8988T (cell line): ENCODE data around the gene TOX4.
A peak's percentile ranks its signal among the peaks of the same experiment; 100 is the strongest.
"Not testable (repeated sequence)": the region's sequence is repeated elsewhere in the genome, so short reads cannot be mapped to it uniquely, and the experiment has no call there.

ENCODE experiments used
- DNase-seq: peaks from one replicate; pipeline ENCODE4 v3.0.0; 2011

The TOX4 gene

GRCh38 chr14:21476925-21477681 lies at the start of gene TOX4, which contains the start of gene RAB2B:
TOX4 (plus strand) TSS chr14:21477195; CDS start chr14:21477279, 84 bp downstream.
RAB2B (minus strand) TSS chr14:21476959; CDS start chr14:21476872, 87 bp downstream.
- peak; percentile 41 for DNase-seq

- DNase-seq = no peak
Observed at GRCh38 chr14:21428930-21429329, 48.1 kb upstream of the TOX4 start.

- DNase-seq = no peak
Observed at GRCh38 chr14:21431126-21431525, 45.9 kb upstream of the TOX4 start.

- no peak for DNase-seq
Observed at GRCh38 chr14:21436567-21437062, 40.4 kb upstream of the TOX4 start.

- DNase-seq = peak; percentile 47
Observed at GRCh38 chr14:21437063-21437901, 39.7 kb upstream of the TOX4 start.

- no peak for DNase-seq
Observed at GRCh38 chr14:21440859-21441258, 36.1 kb upstream of the TOX4 start.

- DNase-seq = not testable (repeated sequence)
Observed at GRCh38 chr14:21442657-21443056, 34.3 kb upstream of the TOX4 start.

- DNase-seq = no peak
Observed at GRCh38 chr14:21449899-21450216, 27.1 kb upstream of the TOX4 start.

GRCh38 chr14:21454843-21455544 lies 22.0 kb upstream of the TOX4 start:
- DNase-seq = no peak

GRCh38 chr14:21455592-21455911 lies 21.4 kb upstream of the TOX4 start:
- no peak for DNase-seq

- peak; percentile 63 for DNase-seq
Observed at GRCh38 chr14:21455912-21456667, 20.9 kb upstream of the TOX4 start, which contains the start of gene CHD8. CHD8 (minus strand) TSS chr14:21456123; CDS start chr14:21431643, 24,480 bp downstream.

- DNase-seq = no peak
Observed at GRCh38 chr14:21467616-21468015, 9.4 kb upstream of the TOX4 start.

GRCh38 chr14:21475767-21476522 lies 1.1 kb upstream of the TOX4 start:
- DNase-seq = no peak

GRCh38 chr14:21476523-21476924 lies 471 bp upstream of the TOX4 start:
- peak; percentile 24 for DNase-seq

GRCh38 chr14:21486640-21487087 lies 9.7 kb downstream of the TOX4 start:
- DNase-seq = no peak

- no peak for DNase-seq
Observed at GRCh38 chr14:21494902-21495762, 18.1 kb downstream of the TOX4 start.

GRCh38 chr14:21496453-21496852 lies 19.5 kb downstream of the TOX4 start:
- no peak for DNase-seq

- DNase-seq = no peak
Observed at GRCh38 chr14:21498540-21499526, 21.8 kb downstream of the TOX4 start.

GRCh38 chr14:21501568-21501967 lies 24.6 kb downstream of the TOX4 start:
- no peak for DNase-seq
